Endothelial cell of umbilical vein (primary cell): ENCODE measurements around the gene RNASE9. TPM values are rescaled to one million over a fixed set of nuclear protein-coding genes. Genes with fewer than 3 reads are reported as not detected.
A peak's percentile ranks its signal among the peaks of the same experiment; 100 is the strongest.

Source experiments
- BruUV-seq: library from RNA; stranded (reverse); fragments of 400-500 nt; replicated peaks from 2 replicates; lab custom pipeline; 2021; lab: Mats Ljungman, UMichigan
- CTCF ChIA-PET: fragments of 300-600, 350-600 bp; sonication (Branson Sonifier 250); formaldehyde crosslinking; loops from one replicate; lab custom pipeline; 2021; ENCODE audit warnings: antibody characterized with exemption, inconsistent platforms; lab: Charles Lee
- POLR2A ChIA-PET: fragments of 300-600, 350-600 bp; sonication (Branson Sonifier 250); formaldehyde crosslinking; loops from one replicate; lab custom pipeline; 2021; ENCODE audit warnings: antibody characterized with exemption, inconsistent platforms; lab: Charles Lee
- DNase-seq: peaks from one replicate; pipeline ENCODE4 v3.0.0-alpha.2; 2011; ENCODE audit warnings: low read depth, low spot score
- FAIRE-seq: peaks from 2 replicates; lab custom pipeline; 2011; peaks lifted over from hg19 to GRCh38; lab: Jason Lieb, UNC
- H2AFZ ChIP-seq: 2 replicates; pipeline ENCODE4 v1.6.0; 2012; ENCODE audit warnings: low read depth, low read length, control low read depth, inconsistent platforms
- H3K27ac ChIP-seq: 2 replicates; pipeline ENCODE4 v1.5.1; 2011; ENCODE audit warnings: low read depth, mild to moderate bottlenecking, control low read depth, low read length, moderate library complexity; ENCODE audit not compliant: insufficient read depth
- H3K27me3 ChIP-seq, 2 experiments: 2 replicates each; pipeline versions ENCODE4 v1.6.0 to v1.6.1; 2011; ENCODE audit warnings: low read length in 2 of 2, mixed read lengths in 1 of 2; ENCODE audit not compliant: control insufficient read depth in 2 of 2, insufficient read depth in 2 of 2
- H3K36me3 ChIP-seq, 2 experiments: 2 replicates in 1 of 2; 3 replicates in 1 of 2; pipeline ENCODE4 v1.5.1; 2011; ENCODE audit warnings: low read length in 2 of 2, mild to moderate bottlenecking in 1 of 2, moderate library complexity in 1 of 2; ENCODE audit not compliant: control insufficient read depth in 2 of 2, insufficient read depth in 2 of 2; ENCODE audit errors: extremely low read depth in 1 of 2
- H3K4me1 ChIP-seq: 3 replicates; pipeline ENCODE4 v1.5.1; 2011; ENCODE audit warnings: mild to moderate bottlenecking, low read length; ENCODE audit not compliant: control insufficient read depth, insufficient read depth; ENCODE audit errors: extremely low read depth
- H3K4me2 ChIP-seq: 2 replicates; pipeline ENCODE4 v1.6.1; 2011; ENCODE audit warnings: low read length, control low read depth, mixed read lengths; ENCODE audit not compliant: insufficient read depth
- H3K4me3 ChIP-seq, 3 experiments: fragments of 200-600 bp in 1 of 3; sonication (generic), shearing (Covaris generic) in 1 of 3; replicated peaks in 1 of 3; 2 replicates each; pipeline ENCODE4 v1.5.1; 2011 to 2016; ENCODE audit warnings: control low read depth in 3 of 3, low read length in 3 of 3, mild to moderate bottlenecking in 2 of 3, inconsistent platforms in 1 of 3, low read depth in 1 of 3, moderate library complexity in 1 of 3; ENCODE audit not compliant: insufficient read depth in 1 of 3
- H3K79me2 ChIP-seq: 2 replicates; pipeline ENCODE4 v1.6.0; 2012; ENCODE audit warnings: low read length, inconsistent platforms; ENCODE audit not compliant: control insufficient read depth, insufficient read depth
- H3K9ac ChIP-seq: replicated peaks from 2 replicates; pipeline ENCODE3; 2011; ENCODE audit warnings: low read length, control low read depth; ENCODE audit not compliant: insufficient read depth; ENCODE audit errors: extremely low read depth
- H3K9me1 ChIP-seq: replicated peaks from 3 replicates; pipeline ENCODE4 v1.6.0; 2011; ENCODE audit warnings: mild to moderate bottlenecking, low read length; ENCODE audit not compliant: control insufficient read depth, insufficient read depth; ENCODE audit errors: extremely low read depth
- H3K9me3 ChIP-seq: replicated peaks from 2 replicates; pipeline ENCODE4 v1.5.1; 2012; ENCODE audit warnings: low read length, inconsistent platforms; ENCODE audit not compliant: control insufficient read depth, insufficient read depth
- H4K20me1 ChIP-seq: replicated peaks from 2 replicates; pipeline ENCODE3; 2011; ENCODE audit warnings: mild to moderate bottlenecking, low read length; ENCODE audit not compliant: control insufficient read depth, insufficient read depth; ENCODE audit errors: extremely low read depth
- CTCF ChIP-seq, 2 donors: IDR thresholded peaks; 1 replicate in 1 of 2; 2 replicates in 1 of 2; pipeline ENCODE4 v1.5.1; 2011; ENCODE audit warnings: low read length in 2 of 2, mild to moderate bottlenecking in 2 of 2, moderate library complexity in 2 of 2, control low read depth in 1 of 2, inconsistent platforms in 1 of 2, low read depth in 1 of 2; ENCODE audit not compliant: insufficient read depth in 1 of 2; ENCODE audit errors: extremely low read depth in 1 of 2
- GATA2 ChIP-seq: IDR thresholded peaks from 2 replicates; pipeline ENCODE4 v1.7.0; 2011; ENCODE audit warnings: low read depth, mild to moderate bottlenecking, moderate library complexity, mixed read lengths, low read length; ENCODE audit not compliant: insufficient read length, insufficient read depth
- JUN ChIP-seq: IDR thresholded peaks from 2 replicates; pipeline ENCODE4 v1.6.1; 2011; ENCODE audit warnings: borderline replicate concordance, low read depth; ENCODE audit not compliant: insufficient read length, insufficient read depth
- dilution Hi-C: fragments of 300-500 bp; cut with MboI; formaldehyde crosslinking; loops from one replicate; pipeline ENCODE4 v1.15.0; 2019; ENCODE audit warnings: low sequenced_read_pairs; ENCODE audit not compliant: extremely low pct_ligation_motif_present
- intact Hi-C: fragments of 100-400 bp; cut with micrococcal nuclease; formaldehyde crosslinking; loops from one replicate; pipeline ENCODE4 v1.10.0; 2022
- polyA plus RNA-seq, 4 experiments: library from polyadenylated mRNA; depleted of rRNA in 3 of 4; stranded (reverse) in 3 of 4; unstranded in 1 of 4; fragments of >200 nt; gene quantifications; 2 replicates each; pipeline versions ENCODE4 v1.2.1 to v1.2.3, GENCODE V29; 2011 to 2012; ENCODE audit warnings: missing spikeins in 1 of 4
- total RNA-seq: library from RNA; stranded (reverse); gene quantifications from 2 replicates; pipeline ENCODE4 v1.2.3, GENCODE V29; 2021

Gene RNASE9
- total and polyA plus RNA-seq, 2 donors (not counting 3 experiments of a cell fraction or from before 2014, with no cell fraction given), result not detected

GRCh38 chr14:20530771-20531571 lies 29.9 kb downstream of the RNASE9 start:
- no peaks in the 10 kb centered on the region for H3K79me2 ChIP-seq
- peak; percentile 67 to 72 for TF ChIP-seq CTCF (IDR thresholded peaks at IDR 0.05; ENCODE audit: extremely low read depth in 1 of 2, insufficient read depth in 1 of 2, low read depth in 1 of 2, low read length in 2 of 2)
- no peak for TF ChIP-seq GATA2
- H3K4me2 ChIP-seq, result no peak overlapping the region
- H3K9ac ChIP-seq, result no peak overlapping the region
- H4K20me1 ChIP-seq, result no peaks in the 10 kb centered on the region
- H3K9me3 ChIP-seq, result no peaks in the 10 kb centered on the region
- FAIRE-seq (peak; percentile 57), DNase-seq (peak; percentile 71)
- dilution Hi-C loops, result no loop called here
- H3K9me1 ChIP-seq, result no peaks in the 10 kb centered on the region
- H2AFZ ChIP-seq, result no peak overlapping the region
- H3K4me1 ChIP-seq, result no peaks in the 10 kb centered on the region
- H3K27me3 ChIP-seq, result peaks cover 4 to 28% of the 10 kb centered on the region in 2 experiments
- no peaks in the 10 kb centered on the region for H3K36me3 ChIP-seq
- no peak overlapping the region for H3K4me3 ChIP-seq
- CTCF ChIA-PET, result interaction anchor here (0.7 to 1.4 kb wide), 4 partner anchors 31 to 160 kb away, joined by 3 to 4 read pairs (median 3); no protein-coding TSS in a partner anchor
- H3K27ac ChIP-seq, result no peak overlapping the region
- intact Hi-C loops, result loop anchor here (2.0 to 10.0 kb wide), 4 partner anchors 32 to 164 kb away; no protein-coding TSS in a partner anchor
- BruUV-seq, result no TSS peak
- POLR2A ChIA-PET, result no interaction called here

GRCh38 chr14:20529806-20530205 lies 31.0 kb downstream of the RNASE9 start:
- Histone ChIP-seq H2AFZ (no peak overlapping the region), H3K4me1 (no peaks in the 10 kb centered on the region), H3K27me3 (peaks cover 4 to 34% of the 10 kb centered on the region in 2 experiments), H3K36me3 (no peaks in the 10 kb centered on the region), H3K4me3 (no peak overlapping the region), H3K9me3 (no peaks in the 10 kb centered on the region), H3K4me2 (no peak overlapping the region), H3K79me2 (no peaks in the 10 kb centered on the region), H4K20me1 (no peaks in the 10 kb centered on the region), H3K9me1 (no peaks in the 10 kb centered on the region), H3K9ac (no peak overlapping the region), H3K27ac (no peak overlapping the region)
- dilution Hi-C loops (no loop called here), intact Hi-C loops (loop anchor here (2.0 to 10.0 kb wide), 4 partner anchors 31 to 165 kb away; no protein-coding TSS in a partner anchor)
- no peak for DNase-seq
- ChIA-PET CTCF (no interaction called here), POLR2A (no interaction called here)
- BruUV-seq, result no TSS peak
- TF ChIP-seq JUN, result no peak
- no peak for TF ChIP-seq CTCF (IDR thresholded peaks at IDR 0.05; ENCODE audit: extremely low read depth in 1 of 2, insufficient read depth in 1 of 2, low read depth in 1 of 2, low read length in 2 of 2)
- no peak for FAIRE-seq
